GM13976 (cell line): ENCODE data around the gene PCBP3.

Experiments used
- DNase-seq: peaks from one replicate; pipeline ENCODE4 v3.0.0; 2012; ENCODE audit warnings: low spot score
- CTCF ChIP-seq: IDR thresholded peaks from 2 replicates; pipeline ENCODE4 v1.5.1; 2012; ENCODE audit warnings: borderline replicate concordance, mild to moderate bottlenecking; ENCODE audit not compliant: insufficient read depth; ENCODE audit errors: extremely low read depth, missing control alignments, control extremely low read depth
- in situ Hi-C: fragments of 300-500 bp; cut with MboI; formaldehyde crosslinking; loops from one replicate; pipeline ENCODE4 v1.12.0; 2022; ENCODE audit warnings: low sequenced_read_pairs, mixed read lengths, inconsistent platforms; ENCODE audit not compliant: unreplicated experiment

Gene PCBP3

GRCh38 chr21:45990049-45990711, 346.7 kb downstream of the PCBP3 start:
- in situ Hi-C loops = no loop called here
- no peak for TF ChIP-seq CTCF
- no peak for DNase-seq

GRCh38 chr21:45990741-45991605, 347.4 kb downstream of the PCBP3 start:
- in situ Hi-C loops = no loop called here
- no peak for TF ChIP-seq CTCF
- DNase-seq = no peak

- in situ Hi-C loops = no loop called here
- no peak for TF ChIP-seq CTCF
- DNase-seq = no peak
Measured at GRCh38 chr21:45991606-45992300, 348.2 kb downstream of the PCBP3 start.
